ENCODE data around the gene CACNG3. TPM values are rescaled to one million over a fixed set of nuclear protein-coding genes. Genes with fewer than 3 reads are reported as not detected.

The CACNG3 gene
- total RNA-seq, 1 experiment from 2014 or later: not detected

- DNase-seq: no peak
- Histone ChIP-seq H4K20me1 (ENCODE audit: low read length) (no peaks in the 10 kb centered on the region), H3K27ac (ENCODE audit: low read length) (no peak overlapping the region), H3K9ac (ENCODE audit: low read length) (no peak overlapping the region), H3K4me3 (ENCODE audit: low read length) (no peak overlapping the region), H3K79me2 (ENCODE audit: low read length) (no peaks in the 10 kb centered on the region), H3K36me3 (ENCODE audit: low read depth, low read length) (no peaks in the 10 kb centered on the region), H3K4me1 (ENCODE audit: insufficient read depth, low read length) (no peaks in the 10 kb centered on the region), H3K4me2 (ENCODE audit: low read length) (no peak overlapping the region), H3K9me2 (replicated peaks; ENCODE audit: low read length) (no peaks in the 10 kb centered on the region), H3F3A (ENCODE audit: low read length, unreplicated experiment) (no peaks in the 10 kb centered on the region), H2AFZ (ENCODE audit: low read length) (no peak overlapping the region), H3K9me3 (ENCODE audit: low read length) (no peaks in the 10 kb centered on the region), H3K27me3 (ENCODE audit: low read length) (peaks cover 43% of the 10 kb centered on the region)
- no peak for TF ChIP-seq EZH2phosphoT487 (IDR thresholded peaks at IDR 0.05; ENCODE audit: borderline replicate concordance, low read length)
- no peak for TF ChIP-seq CTCF (conservative IDR thresholded peaks at IDR 0.05; ENCODE audit: low read depth, low read length)
- TF ChIP-seq EZH2 (IDR thresholded peaks at IDR 0.05; ENCODE audit: low read length, unreplicated experiment): no peak
- CTCF ChIA-PET: no interaction called here
- no TSS peak for BruUV-seq (replicated peaks)
- POLR2A ChIA-PET (ENCODE audit: unreplicated experiment): no interaction called here
- intact Hi-C loops (cut with micrococcal nuclease): no loop called here
- ATAC-seq: no peak
Measured at GRCh38 chr16:24345704-24346103, 89.6 kb downstream of the CACNG3 start.

- H2AFZ ChIP-seq (ENCODE audit: low read length): no peak overlapping the region
- CTCF ChIA-PET: no interaction called here
- H3K79me2 ChIP-seq (ENCODE audit: low read length): no peaks in the 10 kb centered on the region
- intact Hi-C loops (cut with micrococcal nuclease): no loop called here
- ATAC-seq (no peak), DNase-seq (no peak)
- no peaks in the 10 kb centered on the region for H4K20me1 ChIP-seq (ENCODE audit: low read length)
- H3K4me2 ChIP-seq (ENCODE audit: low read length): no peak overlapping the region
- POLR2A ChIA-PET (ENCODE audit: unreplicated experiment): no interaction called here
- TF ChIP-seq EZH2 (IDR thresholded peaks at IDR 0.05; ENCODE audit: low read length, unreplicated experiment): no peak
- no peak for TF ChIP-seq EZH2phosphoT487 (IDR thresholded peaks at IDR 0.05; ENCODE audit: borderline replicate concordance, low read length)
- TF ChIP-seq CTCF (conservative IDR thresholded peaks at IDR 0.05; ENCODE audit: low read depth, low read length): no peak
- H3K27ac ChIP-seq (ENCODE audit: low read length): no peak overlapping the region
- no peaks in the 10 kb centered on the region for H3K9me2 ChIP-seq (replicated peaks; ENCODE audit: low read length)
- H3K36me3 ChIP-seq (ENCODE audit: low read depth, low read length): no peaks in the 10 kb centered on the region
- H3F3A ChIP-seq (ENCODE audit: low read length, unreplicated experiment): no peaks in the 10 kb centered on the region
- no peak overlapping the region for H3K4me3 ChIP-seq (ENCODE audit: low read length)
- H3K9ac ChIP-seq (ENCODE audit: low read length): no peak overlapping the region
- H3K27me3 ChIP-seq (ENCODE audit: low read length): peaks cover 33% of the 10 kb centered on the region
- H3K9me3 ChIP-seq (ENCODE audit: low read length): no peaks in the 10 kb centered on the region
- no TSS peak for BruUV-seq (replicated peaks)
- no peaks in the 10 kb centered on the region for H3K4me1 ChIP-seq (ENCODE audit: insufficient read depth, low read length)
Measured at GRCh38 chr16:24346734-24347133, 90.6 kb downstream of the CACNG3 start.

- ChIA-PET POLR2A (ENCODE audit: unreplicated experiment) (no interaction called here), CTCF (no interaction called here)
- H3K4me1 ChIP-seq (ENCODE audit: insufficient read depth, low read length): no peaks in the 10 kb centered on the region
- peaks cover 29% of the 10 kb centered on the region for H3K27me3 ChIP-seq (ENCODE audit: low read length)
- no peak overlapping the region for H3K4me3 ChIP-seq (ENCODE audit: low read length)
- H4K20me1 ChIP-seq (ENCODE audit: low read length): no peaks in the 10 kb centered on the region
- H3K79me2 ChIP-seq (ENCODE audit: low read length): no peaks in the 10 kb centered on the region
- DNase-seq (no peak), ATAC-seq (no peak)
- H3K9me2 ChIP-seq (replicated peaks; ENCODE audit: low read length): no peaks in the 10 kb centered on the region
- no peak overlapping the region for H3K4me2 ChIP-seq (ENCODE audit: low read length)
- no peaks in the 10 kb centered on the region for H3K9me3 ChIP-seq (ENCODE audit: low read length)
- TF ChIP-seq EZH2phosphoT487 (IDR thresholded peaks at IDR 0.05; ENCODE audit: borderline replicate concordance, low read length) (no peak), CTCF (conservative IDR thresholded peaks at IDR 0.05; ENCODE audit: low read depth, low read length) (no peak), EZH2 (IDR thresholded peaks at IDR 0.05; ENCODE audit: low read length, unreplicated experiment) (no peak)
- no peak overlapping the region for H3K27ac ChIP-seq (ENCODE audit: low read length)
- no peak overlapping the region for H3K9ac ChIP-seq (ENCODE audit: low read length)
- no peak overlapping the region for H2AFZ ChIP-seq (ENCODE audit: low read length)
- no peaks in the 10 kb centered on the region for H3F3A ChIP-seq (ENCODE audit: low read length, unreplicated experiment)
- H3K36me3 ChIP-seq (ENCODE audit: low read depth, low read length): no peaks in the 10 kb centered on the region
- BruUV-seq (replicated peaks): no TSS peak
- intact Hi-C loops (cut with micrococcal nuclease): no loop called here
Measured at GRCh38 chr16:24347556-24347955, 91.4 kb downstream of the CACNG3 start.

Measured in PC-3 (cell line).